GM21786 (cell line): ENCODE results near the gene SUDS3.

Source experiments
- ATAC-seq: cut with Tn5 transposase; IDR thresholded peaks from one replicate; pipeline ENCODE4 v1.9.1; 2021; ENCODE audit not compliant: unreplicated experiment

The SUDS3 gene

GRCh38 chr12:118439068-118439467 lies 62.7 kb downstream of the SUDS3 start:
- no peak for ATAC-seq

DNA sequence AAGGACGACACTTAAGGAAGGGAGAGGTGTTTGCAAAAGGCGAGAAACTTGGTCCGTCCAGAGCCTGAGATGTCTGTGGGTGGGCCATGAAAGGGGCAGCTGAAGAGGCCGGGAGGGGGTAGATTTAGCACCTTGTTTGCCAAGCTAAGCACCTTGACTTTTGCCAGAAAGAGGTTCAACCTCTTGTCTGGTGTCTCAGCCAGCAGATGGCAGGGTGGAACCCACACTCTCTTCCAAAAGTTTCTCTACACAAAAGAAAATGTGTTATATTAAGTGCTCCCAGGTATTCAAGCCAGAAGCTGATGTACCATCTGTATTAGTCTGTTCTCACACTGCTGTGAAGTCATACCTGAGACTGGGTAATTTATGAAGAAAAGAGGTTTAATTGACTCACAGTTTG lies 69.9 kb downstream of the SUDS3 start:
- ATAC-seq = no peak

DNA sequence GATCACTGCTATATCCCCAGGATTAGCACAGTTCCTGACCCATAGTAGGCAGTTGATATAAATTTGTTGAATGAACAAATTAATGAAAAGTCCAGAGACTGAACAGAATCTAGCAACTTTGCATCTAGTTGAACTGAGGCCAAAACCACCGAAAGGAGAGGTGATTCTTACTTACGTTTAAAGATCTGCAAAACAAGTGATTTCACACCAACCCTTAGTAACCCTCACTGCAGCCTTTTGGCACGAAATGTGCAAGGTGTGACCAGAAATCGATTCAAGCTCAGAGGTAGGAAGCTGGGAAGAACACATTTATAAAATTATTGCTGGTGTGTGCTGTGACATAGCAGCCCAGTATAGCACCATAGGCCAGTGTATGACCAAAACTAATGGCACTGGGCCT lies 70.8 kb downstream of the SUDS3 start:
- no peak for ATAC-seq

GRCh38 chr12:118448341-118448740 lies 72.0 kb downstream of the SUDS3 start:
- no peak for ATAC-seq

GRCh38 chr12:118455327-118455726 lies 79.0 kb downstream of the SUDS3 start:
- ATAC-seq = no peak

GRCh38 chr12:118456741-118457140 lies 80.4 kb downstream of the SUDS3 start:
- no peak for ATAC-seq

- ATAC-seq = no peak
Measured at GRCh38 chr12:118459110-118459509, 82.8 kb downstream of the SUDS3 start.

DNA sequence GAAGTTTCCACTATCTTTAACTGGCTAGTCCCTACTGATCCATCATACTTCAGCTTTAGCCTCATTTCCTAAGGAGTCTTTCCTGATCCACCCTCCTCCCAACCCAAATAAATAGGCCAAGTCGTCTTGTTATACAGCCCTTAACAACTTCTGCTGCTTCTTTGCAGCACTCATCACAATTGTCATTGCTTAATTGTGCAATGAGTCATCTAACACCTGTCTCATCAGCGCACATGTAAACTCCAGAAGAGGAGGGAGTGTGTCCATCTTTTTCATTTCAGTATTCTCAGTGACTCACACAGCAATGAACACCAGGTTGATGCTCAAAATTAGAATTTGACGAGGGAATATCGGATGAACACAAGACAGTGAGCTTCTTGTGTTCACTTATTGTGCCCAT lies 87.3 kb downstream of the SUDS3 start:
- ATAC-seq = no peak

DNA sequence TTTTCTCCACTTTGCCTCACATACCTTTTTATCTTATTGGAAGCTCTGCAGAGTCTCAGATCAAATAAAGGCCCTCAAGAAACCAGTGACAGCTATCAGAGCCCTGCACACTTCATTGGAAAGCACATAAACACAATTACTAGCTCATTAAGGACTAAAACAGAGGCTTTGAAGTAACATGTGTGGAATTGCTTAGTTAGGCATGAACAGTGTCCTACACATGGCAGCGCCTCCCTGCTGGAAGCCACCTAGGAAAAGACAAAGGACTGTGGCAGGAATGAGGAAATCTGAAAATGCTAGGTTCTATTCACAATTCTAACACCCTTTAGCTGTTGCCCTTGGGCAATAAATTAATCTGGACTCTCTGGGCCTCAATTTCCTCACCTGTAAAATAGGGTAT lies 89.4 kb downstream of the SUDS3 start:
- ATAC-seq = no peak
